SK-N-SH (cell line): Measurements from ENCODE around the gene DUSP3.

Source experiments
- CTCF ChIP-seq: fragments of 200-600 bp; sonication (generic); IDR thresholded peaks from 2 replicates; pipeline ENCODE4 v1.6.1; 2017; ENCODE audit warnings: antibody characterized with exemption, mild to moderate bottlenecking, moderate library complexity
- EP300 ChIP-seq, 2 experiments: IDR thresholded peaks; 2 replicates each; pipeline versions ENCODE4 v1.4.0 to v1.6.1; 2012; ENCODE audit warnings: borderline replicate concordance in 1 of 2, low read depth in 1 of 2, low read length in 1 of 2
- EZH2phosphoT487 ChIP-seq: fragments of 200-600 bp; sonication (generic); IDR thresholded peaks from 2 replicates; pipeline ENCODE4 v1.6.1; 2017; ENCODE audit warnings: low read depth, mixed run types, mild to moderate bottlenecking, antibody characterized with exemption, moderate library complexity, borderline replicate concordance
- GABPA ChIP-seq: IDR thresholded peaks from 2 replicates; pipeline ENCODE4 v1.4.0; 2012; ENCODE audit warnings: low read depth, mild to moderate bottlenecking
- JUND ChIP-seq: IDR thresholded peaks from 2 replicates; pipeline ENCODE4 v1.4.0; 2012
- MXI1 ChIP-seq: IDR thresholded peaks from 2 replicates; pipeline ENCODE4 v1.6.1; 2012; ENCODE audit warnings: mild to moderate bottlenecking, low read depth, low read length, improper control_type of control experiment
- POLR2AphosphoS5 ChIP-seq: IDR thresholded peaks from 2 replicates; pipeline ENCODE4 v1.6.1; 2012; ENCODE audit warnings: low read depth, low read length
- RAD21 ChIP-seq: IDR thresholded peaks from 2 replicates; pipeline ENCODE4 v1.6.1; 2012; ENCODE audit warnings: mild to moderate bottlenecking, low read length
- RCOR1 ChIP-seq: fragments of 150-350 bp; IDR thresholded peaks from 2 replicates; pipeline ENCODE4 v1.6.1; 2017; ENCODE audit warnings: antibody characterized with exemption, low read length
- REST ChIP-seq: IDR thresholded peaks from 2 replicates; pipeline ENCODE4 v1.6.1; 2012; ENCODE audit warnings: mild to moderate bottlenecking, low read depth, low read length, moderate library complexity
- TEAD4 ChIP-seq: IDR thresholded peaks from 2 replicates; pipeline ENCODE4 v1.4.0; 2012; ENCODE audit warnings: mild to moderate bottlenecking, borderline replicate concordance; ENCODE audit not compliant: insufficient read depth
- USF2 ChIP-seq: fragments of 150-350 bp; IDR thresholded peaks from 2 replicates; pipeline ENCODE4 v1.6.1; 2017; ENCODE audit warnings: antibody characterized with exemption, low read length, low read depth, borderline replicate concordance
- YY1 ChIP-seq: IDR thresholded peaks from 2 replicates; pipeline ENCODE4 v1.4.0; 2012; ENCODE audit warnings: low read depth, mild to moderate bottlenecking

GRCh38 chr17:43825567-43825966 lies 46.8 kb upstream of the DUSP3 start:
- TF ChIP-seq POLR2AphosphoS5 = no peak
- TF ChIP-seq JUND = no peak
- TF ChIP-seq USF2 = no peak
- no peak for TF ChIP-seq EZH2phosphoT487
- no peak for TF ChIP-seq CTCF
- no peak for TF ChIP-seq RCOR1
- no peak for TF ChIP-seq RAD21
- TF ChIP-seq EP300 (IDR thresholded peaks at IDR 0.05; ENCODE audit: borderline replicate concordance in 1 of 2, low read depth in 1 of 2, low read length in 1 of 2) = no peak
- no peak for TF ChIP-seq GABPA
- TF ChIP-seq MXI1 = no peak
- no peak for TF ChIP-seq REST
- TF ChIP-seq YY1 = no peak
- no peak for TF ChIP-seq TEAD4
